Esophagus mucosa (tissue), 1 donor: ENCODE data around the gene PTGIS. TPM values are rescaled to one million over a fixed set of nuclear protein-coding genes. Genes with fewer than 3 reads are reported as not detected.

Experiments used
- ATAC-seq: fragments of 200-7000 bp; cut with Tn5 transposase; one replicate; pipeline ENCODE4 v1.9.1; 2020
- total RNA-seq: library from RNA; stranded (reverse); gene quantifications from one replicate; pipeline ENCODE4 v1.2.4, GENCODE V29; 2023
- donor health status: DM: yes; HTN: yes; CAD: no.

The PTGIS gene
- total RNA-seq, 1 donor from 2014 or later: 2.9 TPM

DNA sequence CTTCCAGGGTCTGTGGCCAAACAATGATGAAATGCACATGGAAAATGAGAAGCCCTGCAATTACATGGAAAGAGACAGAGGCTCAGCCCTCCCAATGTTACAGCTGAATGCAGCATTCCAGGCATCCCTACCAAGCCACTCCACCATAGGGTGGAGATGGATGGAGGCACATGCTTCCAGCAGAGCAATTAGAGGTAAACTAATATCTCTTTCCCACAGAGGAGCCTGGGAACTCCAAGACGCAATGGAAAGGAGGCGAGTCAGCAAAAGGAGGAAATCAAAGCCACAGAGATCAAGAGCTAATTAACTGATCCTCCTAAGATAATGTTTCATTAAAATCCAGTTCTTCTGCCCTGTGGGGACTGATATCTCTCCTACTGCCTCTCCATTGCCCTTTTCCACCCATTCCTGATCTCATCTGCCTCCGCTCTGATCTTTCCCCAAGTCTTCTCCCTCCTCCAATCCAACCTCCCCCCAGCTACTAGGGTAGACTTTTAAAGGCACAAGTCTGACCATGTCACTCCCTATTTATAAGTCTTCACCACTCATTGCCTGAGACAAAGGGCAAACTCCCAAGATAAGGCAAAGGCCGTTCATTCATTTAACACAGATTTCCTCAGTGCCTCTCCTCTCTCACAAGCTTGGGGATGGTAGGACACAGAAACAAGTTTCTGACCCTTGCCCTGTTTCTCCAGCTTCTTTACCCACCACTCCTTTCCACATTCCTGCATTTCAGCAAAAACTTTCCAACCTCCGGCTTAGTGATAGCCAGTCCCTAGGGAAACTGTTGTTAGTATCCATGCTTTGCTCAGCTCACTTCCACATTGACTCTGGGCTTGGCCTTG lies 71.2 kb downstream of the PTGIS start:
- no peak for ATAC-seq

DNA sequence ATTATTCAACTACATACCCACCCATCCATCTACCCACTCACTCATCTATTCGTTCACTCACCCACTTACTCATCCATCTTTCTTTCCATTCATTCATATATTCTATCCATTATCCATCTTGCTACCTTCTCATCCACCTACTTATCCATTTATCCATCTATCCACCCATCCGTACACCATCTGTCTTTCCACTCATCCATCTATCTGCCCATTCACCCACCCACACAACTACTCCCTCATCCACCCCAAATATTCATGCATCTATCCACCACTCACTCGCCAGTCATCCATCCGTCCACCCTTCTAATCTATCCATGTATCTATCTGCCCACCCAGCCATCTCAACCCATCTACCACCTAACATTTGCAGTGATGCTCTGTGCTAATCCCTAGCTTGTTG lies 71.9 kb downstream of the PTGIS start:
- ATAC-seq: no peak

DNA sequence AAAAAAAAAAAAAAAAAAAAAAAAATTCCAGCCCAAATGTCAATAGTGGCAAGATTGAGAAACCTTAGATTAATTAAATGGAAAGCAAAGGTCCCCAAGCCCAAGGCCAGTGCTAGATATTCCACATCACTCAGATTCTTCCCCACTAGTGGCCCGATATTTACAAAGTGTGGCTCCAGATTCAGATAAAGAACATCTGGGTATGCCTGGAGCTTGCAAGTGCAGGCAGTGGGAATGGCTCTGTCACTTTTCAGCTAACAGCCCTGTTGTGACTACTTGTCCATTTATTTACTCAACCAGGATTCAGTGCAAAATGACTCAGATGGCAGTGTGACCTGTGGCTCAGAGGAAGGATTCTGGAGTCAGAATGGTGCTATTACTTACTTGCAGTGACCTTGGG lies 77.2 kb downstream of the PTGIS start:
- ATAC-seq: no peak

DNA sequence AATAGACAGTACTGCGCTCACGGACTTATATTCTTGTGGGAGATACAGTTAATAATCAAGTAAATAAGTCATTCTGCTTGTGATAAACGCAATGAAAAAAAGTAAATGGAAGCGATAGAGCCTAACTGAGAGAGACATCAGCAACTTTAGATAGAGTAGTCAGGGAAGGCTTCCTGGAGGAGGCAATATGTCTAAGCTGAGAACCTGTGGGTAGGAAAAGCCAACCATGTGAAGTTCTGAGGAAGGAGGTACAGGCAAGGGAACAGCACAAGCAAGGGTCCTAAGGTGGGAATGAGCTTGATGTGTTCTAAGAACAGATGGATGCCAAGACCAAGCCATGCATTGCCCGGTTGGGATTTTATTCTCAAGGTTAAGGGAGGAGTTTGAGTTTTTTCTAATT lies 78.2 kb downstream of the PTGIS start:
- ATAC-seq: no peak

DNA sequence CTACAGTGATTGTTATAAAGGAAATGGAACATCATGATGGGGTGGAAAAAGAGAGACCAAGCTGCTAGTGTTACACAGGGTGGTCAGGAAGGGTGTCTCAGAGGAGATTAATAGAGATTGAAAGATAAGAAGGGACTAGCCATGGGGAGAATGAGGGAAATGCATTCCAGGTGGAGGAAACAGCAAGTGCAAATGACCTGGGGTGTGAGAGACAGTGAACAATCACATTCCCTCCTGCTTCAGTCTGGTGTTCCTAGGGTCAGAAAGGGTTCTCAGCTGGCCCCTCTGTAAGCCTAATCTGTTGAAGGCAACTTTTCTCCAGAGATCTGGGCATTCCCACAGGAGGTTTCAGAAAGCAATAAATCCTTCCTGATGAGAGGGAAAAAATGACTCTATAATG lies 81.9 kb downstream of the PTGIS start:
- no peak for ATAC-seq

DNA sequence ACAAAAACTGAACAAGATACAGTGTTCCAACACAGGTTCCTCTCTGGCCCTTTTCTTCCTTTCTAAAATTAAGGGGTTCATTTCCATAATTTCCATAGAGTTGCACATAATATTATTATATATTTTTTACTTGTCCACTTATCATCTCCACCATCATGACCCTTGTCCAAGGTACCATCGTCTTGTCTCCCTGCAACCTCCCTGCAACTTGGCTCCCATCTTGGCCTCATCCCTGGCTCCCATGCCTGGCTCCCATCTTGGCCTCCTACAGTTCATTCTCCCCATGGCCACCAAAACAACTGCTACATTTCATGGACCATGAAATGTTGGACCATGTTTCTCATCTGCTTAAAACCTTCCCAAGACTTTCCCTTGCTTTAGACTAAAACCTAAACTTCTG lies 82.4 kb downstream of the PTGIS start:
- no peak for ATAC-seq

DNA sequence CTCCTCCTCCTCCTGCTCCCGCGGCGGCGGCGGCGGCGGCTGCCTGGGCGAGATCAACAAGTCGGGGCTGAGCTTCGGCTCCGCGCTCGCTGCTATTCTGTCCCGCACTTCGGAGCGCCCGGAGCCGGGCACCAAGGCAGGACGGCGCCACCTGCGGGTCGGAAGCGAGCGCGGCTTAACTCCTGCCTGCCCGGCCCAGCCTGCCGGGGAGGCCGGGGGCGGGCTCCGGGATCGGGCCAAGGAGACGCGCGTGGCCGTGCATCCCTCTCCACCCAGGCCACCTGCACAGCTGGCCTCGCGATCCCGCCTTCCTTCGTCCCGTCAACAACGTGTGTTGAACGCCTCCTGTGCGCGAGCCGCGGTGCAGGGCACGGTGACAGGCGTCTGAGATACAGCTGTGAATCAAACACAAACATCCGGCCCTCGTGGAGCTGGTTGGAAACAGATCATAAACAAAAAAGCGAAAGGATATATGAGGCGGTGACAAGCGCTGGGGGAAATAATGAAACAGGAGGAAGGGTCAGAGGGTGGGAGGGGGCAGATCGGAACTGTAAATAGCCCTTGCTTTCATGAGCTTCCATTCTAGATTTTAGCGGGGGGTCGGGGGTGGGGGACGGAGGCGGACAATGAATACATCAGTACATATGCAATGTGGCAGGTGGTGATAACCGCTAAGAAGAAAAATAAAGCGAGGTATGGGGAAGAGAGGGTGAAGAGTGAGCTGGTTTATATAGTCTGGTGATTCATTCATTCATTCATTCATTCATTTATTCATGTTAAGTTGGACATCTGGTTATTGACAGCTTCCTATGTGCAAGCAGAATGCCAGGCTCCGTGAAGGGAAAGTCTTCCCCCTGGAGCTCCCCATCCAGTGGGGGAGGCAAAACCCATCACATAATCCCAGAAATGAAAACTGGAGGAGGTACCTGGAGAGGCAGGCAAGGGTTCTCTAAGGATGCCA lies 83.5 kb downstream of the PTGIS start:
- peak; percentile 90 for ATAC-seq

DNA sequence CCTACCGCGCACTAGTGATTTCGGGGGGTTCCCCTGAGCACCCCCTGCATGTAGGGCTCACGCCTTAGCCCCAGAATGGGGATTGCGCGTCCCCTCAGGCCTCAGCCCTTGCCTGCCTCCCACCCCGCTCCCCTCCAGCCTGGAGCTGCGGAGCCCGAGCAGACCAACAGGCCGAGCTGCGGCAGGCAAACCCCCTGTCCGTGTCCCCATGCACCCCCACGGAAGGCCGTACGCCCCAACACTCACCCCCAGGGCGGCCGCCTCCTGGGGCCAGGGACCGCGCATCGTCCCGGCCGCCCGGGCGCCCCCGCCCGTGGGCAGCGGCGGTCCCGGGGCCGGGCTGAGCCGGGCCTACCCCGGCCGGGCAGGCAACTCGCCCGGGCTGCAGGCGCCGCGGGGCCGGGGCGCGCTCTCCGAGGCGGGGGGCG lies 84.2 kb downstream of the PTGIS start:
- peak; percentile 6 for ATAC-seq

DNA sequence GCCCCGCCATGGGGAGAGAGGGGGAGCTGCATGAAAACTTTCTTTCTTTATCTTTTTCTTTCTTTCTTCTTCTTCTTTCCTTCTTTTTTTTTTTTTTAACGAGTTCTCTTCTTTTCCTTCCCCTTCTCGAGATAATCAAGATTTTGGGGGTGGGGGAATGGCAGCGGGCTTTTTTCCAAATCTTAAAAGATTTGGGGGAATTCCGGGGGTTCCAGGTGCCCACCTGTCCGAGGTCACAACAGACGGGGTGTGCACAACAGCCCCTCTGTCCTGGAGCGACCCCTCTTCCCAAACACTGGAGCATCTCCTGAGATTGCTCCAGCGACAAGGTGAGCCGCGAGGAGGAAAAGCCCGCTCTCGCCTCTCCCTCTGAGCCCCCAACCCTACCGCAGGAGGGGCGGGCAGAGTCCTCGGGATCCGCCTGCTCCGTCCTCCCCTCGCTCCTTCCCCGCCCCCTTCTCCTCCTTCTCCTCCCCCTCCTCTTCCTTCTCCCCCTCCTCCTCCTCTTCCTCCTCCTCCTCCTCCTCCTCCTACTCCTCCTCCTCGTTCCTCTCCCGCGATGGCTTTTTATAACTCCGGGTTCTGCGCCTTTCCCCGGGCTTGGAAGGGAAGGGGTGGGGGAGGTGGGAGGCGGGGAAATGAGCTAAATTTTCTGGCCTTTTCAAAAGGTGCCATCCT lies 84.8 kb downstream of the PTGIS start:
- ATAC-seq: no peak

DNA sequence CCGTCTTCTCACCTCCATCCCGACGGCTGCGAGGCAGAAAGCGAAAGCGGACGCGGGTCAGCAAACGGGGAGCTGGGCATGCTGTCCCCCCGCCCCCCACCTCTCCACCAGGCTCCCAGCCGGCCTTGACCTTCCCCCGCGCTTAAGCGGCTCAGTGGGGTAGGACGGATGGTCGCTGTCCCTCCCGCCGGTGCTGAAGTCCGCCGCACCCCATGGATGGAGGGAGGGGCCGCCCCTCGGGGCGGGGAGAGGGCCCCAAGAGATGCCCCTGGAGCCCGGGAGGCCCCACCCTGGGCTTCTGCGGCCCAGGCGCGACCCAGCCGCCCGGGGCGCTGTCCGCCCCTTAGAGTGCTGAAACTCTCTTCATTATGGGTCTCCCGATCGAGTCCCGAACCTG lies 85.3 kb downstream of the PTGIS start, which contains the start of gene KCNB1:
TSS of gene KCNB1 (minus strand) at position 48 of the 397 bp plus-strand sequence. CDS start 188 bp downstream, outside the sequence.
- peak; percentile 49 for ATAC-seq

DNA sequence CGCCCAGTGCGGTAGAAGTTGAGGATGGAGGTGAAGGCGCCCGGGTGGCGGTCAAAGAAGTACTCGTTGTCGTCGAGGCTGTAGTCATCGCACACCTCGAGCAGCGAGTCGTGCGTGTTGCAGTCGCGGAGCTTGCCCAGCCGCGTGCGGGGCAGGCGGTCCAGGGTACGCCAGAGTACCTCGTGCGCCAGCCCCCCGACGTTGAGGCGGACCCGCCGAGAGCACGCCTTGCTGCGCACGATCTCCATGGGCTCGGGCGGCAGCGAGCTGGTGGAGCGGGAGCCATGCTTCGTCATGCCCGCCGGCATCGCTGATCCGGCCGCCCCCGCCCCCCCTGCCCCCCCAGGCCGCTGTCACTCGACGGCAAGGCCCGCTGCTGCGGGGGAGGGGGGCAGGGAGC lies 85.8 kb downstream of the PTGIS start:
- ATAC-seq: no peak

DNA sequence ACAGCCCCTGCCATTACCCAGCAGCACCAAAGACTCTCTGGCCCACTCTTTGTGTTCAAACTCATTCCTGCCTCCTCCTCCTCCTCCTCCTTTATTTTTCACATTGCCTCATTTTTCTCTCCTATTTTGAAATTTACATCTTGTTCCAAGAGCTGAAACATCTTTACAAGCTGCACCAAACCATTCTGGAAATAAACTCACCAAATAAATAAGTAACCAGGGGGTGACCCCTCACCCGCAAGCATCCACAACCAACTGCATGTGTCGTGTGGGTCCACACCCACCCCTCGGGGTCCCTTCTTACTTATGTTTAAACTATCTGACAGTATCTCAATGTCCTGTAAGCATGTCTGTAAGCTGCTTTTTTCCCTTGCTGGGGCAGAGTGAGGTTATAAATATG lies 86.8 kb downstream of the PTGIS start:
- no peak for ATAC-seq

DNA sequence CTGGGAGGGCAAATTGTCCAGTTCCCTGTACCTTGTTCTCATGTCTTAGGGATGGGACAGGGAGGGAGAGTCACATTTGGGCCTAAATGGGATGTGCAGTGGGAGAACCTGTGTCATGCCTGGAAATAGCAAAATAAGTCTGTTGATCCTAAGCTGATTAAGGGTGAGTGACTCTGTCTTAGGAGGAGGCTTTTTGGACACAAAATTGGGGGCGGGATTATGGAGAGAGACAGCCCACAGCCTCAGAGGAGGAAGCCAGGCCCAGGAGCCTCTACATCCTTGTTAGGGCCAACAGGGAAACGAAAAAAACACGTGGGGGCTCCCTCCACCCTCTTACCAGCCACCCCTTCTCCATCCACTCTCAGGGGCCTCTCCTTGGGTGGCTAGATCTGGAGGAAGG lies 87.7 kb downstream of the PTGIS start:
- ATAC-seq: no peak

DNA sequence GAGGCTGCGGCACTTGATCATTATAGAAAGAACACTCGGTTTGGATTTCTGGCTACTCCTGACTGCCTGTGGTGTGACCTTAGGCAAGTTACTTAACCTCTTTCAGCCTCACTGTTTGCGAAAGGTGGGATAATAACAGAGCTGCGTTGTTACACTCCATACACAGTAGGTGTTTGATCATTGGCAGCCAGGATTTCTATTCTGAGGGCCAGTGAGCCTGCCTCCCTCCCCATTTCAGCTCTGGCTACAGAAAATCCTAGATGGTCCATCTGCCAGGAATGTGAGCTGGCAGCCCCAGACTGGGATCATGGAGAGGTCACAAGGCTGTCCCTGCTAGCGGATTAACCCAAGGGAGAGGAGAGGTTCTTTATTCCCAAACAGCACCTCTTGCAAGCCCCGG lies 88.2 kb downstream of the PTGIS start:
- no peak for ATAC-seq

DNA sequence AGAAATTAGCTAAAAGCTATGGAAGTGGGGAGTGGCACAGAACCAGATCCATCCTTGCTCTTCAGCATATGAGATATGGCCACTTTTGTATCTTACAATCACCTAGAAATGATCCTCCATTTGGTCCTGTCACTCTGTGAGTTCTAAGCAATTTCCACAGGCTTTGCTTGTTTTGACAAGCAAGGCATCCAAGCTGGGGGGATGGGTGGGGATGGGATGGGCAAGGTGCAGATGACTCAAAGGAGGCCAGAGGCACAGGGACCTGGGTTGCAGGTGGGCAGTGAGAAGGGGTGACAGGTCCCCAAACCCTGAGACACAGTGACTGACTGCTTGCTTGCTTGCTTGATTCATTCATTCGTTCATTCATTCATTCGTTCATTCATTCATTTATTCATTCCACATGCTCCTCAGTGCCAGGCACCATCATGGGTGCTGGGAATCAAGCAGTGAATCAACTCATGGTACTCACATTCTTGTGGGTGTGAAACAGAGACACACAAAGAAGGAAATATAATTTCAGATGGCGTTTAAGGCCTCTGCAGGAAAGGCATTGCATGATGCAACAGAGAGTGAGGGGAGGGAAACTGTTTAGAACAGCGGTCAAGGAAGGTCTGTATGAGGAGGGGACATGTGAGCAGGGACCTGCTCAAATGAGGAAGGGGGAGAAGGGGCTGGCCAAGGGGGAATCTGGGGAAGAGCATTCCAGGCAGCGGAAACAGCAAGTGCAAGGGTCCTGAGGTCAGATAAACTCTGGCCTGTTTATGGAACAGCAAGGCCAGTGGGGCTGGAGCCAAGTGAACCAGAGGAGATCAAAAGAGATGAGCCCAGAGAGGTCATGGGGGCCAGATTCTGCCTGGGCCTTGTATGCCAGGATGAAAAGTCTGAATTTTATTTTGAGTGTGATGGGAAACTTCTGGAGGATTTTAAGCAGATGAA lies 88.9 kb downstream of the PTGIS start:
- no peak for ATAC-seq

DNA sequence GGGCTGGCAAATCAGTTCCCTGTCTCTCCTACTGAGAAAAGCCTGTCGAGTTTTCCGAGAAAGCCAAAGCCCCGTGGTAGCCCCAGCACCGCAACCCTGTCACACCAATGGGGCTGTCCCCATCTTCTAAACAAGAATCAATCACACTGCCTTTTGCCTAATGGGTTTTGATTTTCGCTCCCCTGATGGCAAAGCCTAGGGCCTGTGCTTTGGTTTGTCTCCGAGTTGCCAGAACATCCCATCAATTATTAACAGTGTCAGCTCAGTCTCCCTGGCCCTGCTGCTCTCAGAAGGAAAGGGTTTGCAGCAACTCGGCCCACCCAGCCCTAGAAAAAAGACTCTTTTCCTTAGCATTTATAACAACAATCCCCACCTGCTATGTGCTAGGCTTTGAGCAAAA lies 89.7 kb downstream of the PTGIS start:
- ATAC-seq: no peak

DNA sequence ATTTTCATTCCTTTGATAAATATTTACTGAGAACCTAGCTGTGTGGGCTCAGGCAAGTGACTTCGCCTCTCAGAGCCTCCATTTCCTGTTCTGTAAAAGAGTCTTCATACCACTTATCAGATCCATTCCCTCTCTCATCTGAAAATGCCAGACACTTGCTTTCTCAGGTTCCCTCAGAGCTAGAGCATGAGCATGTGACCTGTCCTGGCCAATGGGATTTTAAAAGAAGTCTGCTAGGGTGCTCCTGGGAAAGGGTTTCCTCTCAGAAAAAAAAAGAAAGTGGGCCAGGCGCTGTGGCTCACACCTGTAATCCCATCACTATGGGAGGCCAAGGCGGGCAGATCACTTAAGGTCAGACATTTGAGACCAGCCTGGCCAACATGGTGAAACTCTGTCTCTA lies 90.7 kb downstream of the PTGIS start:
- ATAC-seq: no peak

DNA sequence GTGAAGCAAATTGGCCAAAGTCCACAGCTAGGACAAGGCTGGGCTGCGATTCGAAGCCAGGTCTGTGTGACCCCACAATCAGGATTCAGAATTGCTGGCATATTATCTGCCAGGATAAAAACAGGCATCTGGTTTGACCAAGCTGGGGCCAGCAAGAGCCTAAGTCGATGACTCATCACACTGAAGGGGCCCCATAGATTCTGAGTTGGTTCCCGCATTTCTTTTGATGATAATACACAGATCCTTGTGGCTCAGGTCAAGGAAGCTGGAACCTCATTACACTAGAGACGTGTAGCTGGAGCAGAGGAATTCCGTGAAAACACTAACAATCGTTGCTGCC lies 92.0 kb downstream of the PTGIS start:
- no peak for ATAC-seq

DNA sequence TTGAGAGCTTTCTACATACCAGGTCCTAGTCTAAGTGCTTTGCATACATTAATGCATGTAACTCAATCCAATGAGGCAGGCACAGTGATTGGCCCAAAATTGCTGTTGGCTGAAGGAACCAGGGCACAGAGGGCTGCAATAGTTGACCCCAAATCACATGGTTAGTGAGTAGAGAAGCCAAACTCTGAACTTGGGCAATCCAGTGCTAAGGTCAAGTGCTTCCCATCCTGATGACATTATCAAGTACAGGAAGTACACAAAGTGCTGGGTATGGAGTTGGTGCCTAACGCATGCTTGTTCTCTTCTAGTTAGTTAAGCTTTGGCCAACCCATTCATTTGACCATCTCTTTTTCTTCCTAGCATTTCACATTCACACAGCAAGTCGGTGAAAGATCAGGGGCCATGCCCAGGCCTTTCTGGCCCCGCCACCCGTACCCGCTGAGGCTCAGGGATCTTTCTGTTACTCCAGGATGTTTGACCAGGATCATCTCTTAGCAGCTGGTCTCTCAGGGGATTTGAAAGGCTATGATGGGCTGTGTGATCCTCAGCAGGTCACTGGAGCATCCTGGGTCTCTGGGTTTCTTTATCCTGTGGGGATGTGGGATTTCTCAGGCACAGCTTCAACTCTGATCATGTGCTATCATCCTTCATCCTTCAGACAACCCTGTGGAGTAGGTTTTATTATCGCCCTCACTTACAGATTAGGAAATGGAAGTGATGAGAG lies 92.5 kb downstream of the PTGIS start:
- no peak for ATAC-seq

DNA sequence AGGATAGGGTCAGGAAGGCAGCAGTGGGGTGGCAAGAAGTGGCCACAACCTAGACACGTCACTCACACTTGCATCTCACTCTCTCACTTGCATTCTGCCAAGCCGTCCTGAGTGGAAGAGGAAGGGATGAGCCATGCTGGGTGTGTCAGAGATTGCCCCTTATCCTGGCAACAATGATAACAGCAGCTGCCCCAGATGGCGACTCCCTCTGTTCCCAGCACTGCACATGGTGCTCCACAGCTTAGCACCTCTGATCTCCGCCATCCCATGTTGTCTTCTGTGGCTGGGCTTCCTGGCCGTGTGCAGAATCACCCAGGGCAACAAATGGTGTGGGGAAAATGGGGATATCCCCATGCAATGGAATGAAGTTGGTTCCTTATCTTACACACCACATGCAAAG lies 96.5 kb downstream of the PTGIS start:
- no peak for ATAC-seq

DNA sequence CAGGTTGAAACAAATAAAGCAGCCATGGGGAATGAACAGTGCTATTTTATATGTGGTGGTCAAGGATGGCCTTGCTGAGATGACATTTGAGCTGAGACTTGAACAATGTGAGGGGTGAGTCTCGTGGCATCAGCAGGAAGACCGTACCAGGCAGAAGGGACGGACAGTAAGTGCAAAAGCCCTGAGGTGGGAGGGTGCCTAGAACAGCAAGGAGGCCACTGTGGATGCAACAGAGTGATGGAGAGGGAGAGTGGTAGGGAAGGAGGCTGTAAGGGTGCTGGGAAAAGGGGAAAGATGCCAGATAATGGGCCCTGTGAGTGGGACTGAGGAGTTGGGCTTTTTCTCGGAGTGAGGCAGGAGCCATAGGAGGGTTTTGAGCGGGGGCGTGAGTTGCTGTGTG lies 97.0 kb downstream of the PTGIS start:
- no peak for ATAC-seq
